GM19438 (cell line): ENCODE data around the gene TMEM272.

Experiments used
- ATAC-seq: cut with Tn5 transposase; IDR thresholded peaks from one replicate; pipeline ENCODE4 v1.9.1; 2021; ENCODE audit warnings: low read depth; ENCODE audit not compliant: unreplicated experiment

TMEM272 gene

GRCh38 chr13:51844862-51845573 is at the start of gene TMEM272:
Gene TMEM272, minus strand, starts transcription at chr13:51845177. Its CDS starts 6,647 bp downstream, at chr13:51838530.
- peak; percentile 67 for ATAC-seq

GRCh38 chr13:51894239-51894638 is 49.3 kb upstream of the TMEM272 start:
- no peak for ATAC-seq

GRCh38 chr13:51892657-51893056 is 47.7 kb upstream of the TMEM272 start:
- no peak for ATAC-seq

- no peak for ATAC-seq
These were observed 42.5 kb upstream of the TMEM272 start for GRCh38 chr13:51887468-51887867.

GRCh38 chr13:51885651-51886050 is 40.7 kb upstream of the TMEM272 start:
- no peak for ATAC-seq

GRCh38 chr13:51883226-51883600 is 38.2 kb upstream of the TMEM272 start:
- no peak for ATAC-seq

- no peak for ATAC-seq
These were observed 37.7 kb upstream of the TMEM272 start for GRCh38 chr13:51882570-51883225.

- no peak for ATAC-seq
These were observed 36.3 kb upstream of the TMEM272 start for GRCh38 chr13:51881296-51881695.

GRCh38 chr13:51879133-51879532 is 34.2 kb upstream of the TMEM272 start:
- ATAC-seq = no peak

- no peak for ATAC-seq
These were observed 29.7 kb upstream of the TMEM272 start for GRCh38 chr13:51874651-51875050.

- ATAC-seq = no peak
These were observed 28.9 kb upstream of the TMEM272 start for GRCh38 chr13:51873837-51874236.

GRCh38 chr13:51873117-51873798 is 28.3 kb upstream of the TMEM272 start:
- ATAC-seq = no peak

- no peak for ATAC-seq
These were observed 25.6 kb upstream of the TMEM272 start for GRCh38 chr13:51870616-51871015.

GRCh38 chr13:51869916-51870315 is 24.9 kb upstream of the TMEM272 start:
- no peak for ATAC-seq

- no peak for ATAC-seq
These were observed 22.1 kb upstream of the TMEM272 start for GRCh38 chr13:51867062-51867461.

- no peak for ATAC-seq
These were observed 20.9 kb upstream of the TMEM272 start for GRCh38 chr13:51865838-51866237.

GRCh38 chr13:51862957-51863356 is 18.0 kb upstream of the TMEM272 start:
- ATAC-seq = no peak

- no peak for ATAC-seq
These were observed 16.8 kb upstream of the TMEM272 start, which contains the start of gene CCDC70 for GRCh38 chr13:51861723-51862300. Gene CCDC70, plus strand, starts transcription at chr13:51861969. Its CDS starts 3,443 bp downstream, at chr13:51865412.

GRCh38 chr13:51858433-51859247 is 13.7 kb upstream of the TMEM272 start:
- ATAC-seq = no peak

GRCh38 chr13:51856998-51857397 is 12.0 kb upstream of the TMEM272 start:
- no peak for ATAC-seq
